ENCODE results near the gene TMEM63B.

DNA sequence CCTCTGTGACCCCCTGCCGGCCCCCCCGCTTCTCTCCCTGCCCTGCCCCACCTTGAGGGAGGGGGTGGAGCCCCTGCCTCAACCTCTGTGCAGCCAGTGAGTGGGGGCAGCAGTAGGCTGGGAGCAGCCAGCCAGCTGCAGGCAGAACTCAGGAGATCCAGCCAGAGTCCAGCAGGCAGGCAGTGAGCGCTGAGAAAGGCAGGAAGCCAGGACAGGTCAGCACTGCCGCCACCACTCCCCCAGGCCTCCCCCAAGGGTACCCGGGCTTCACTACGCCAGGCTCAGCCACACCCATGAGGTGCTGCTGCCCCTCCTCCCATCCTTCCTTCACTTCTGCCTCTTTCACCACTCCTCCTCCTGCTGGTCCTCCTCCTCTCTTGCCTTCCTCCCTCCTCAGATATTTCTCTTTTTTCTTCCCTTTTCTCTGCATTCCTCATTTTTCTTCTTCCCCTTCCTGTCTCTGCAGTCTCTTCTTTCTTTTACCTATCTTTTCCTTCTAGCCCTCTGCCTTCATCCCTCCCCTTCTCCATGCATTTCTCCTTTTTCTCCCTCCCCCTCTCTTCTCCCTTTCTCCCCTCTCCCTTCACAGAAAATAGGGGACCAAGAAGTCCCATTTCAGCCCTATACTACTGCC, 11.5 kb downstream of the TMEM63B start:
- TF ChIP-seq ESRRA (IDR thresholded peaks at IDR 0.05; ENCODE audit: borderline replicate concordance, low read length): no peak
- TF ChIP-seq, protein P1, sequence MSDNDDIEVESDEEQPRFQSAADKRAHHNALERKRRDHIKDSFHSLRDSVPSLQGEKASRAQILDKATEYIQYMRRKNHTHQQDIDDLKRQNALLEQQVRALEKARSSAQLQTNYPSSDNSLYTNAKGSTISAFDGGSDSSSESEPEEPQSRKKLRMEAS (IDR thresholded peaks at IDR 0.05): no peak
- TF ChIP-seq, protein P2, sequence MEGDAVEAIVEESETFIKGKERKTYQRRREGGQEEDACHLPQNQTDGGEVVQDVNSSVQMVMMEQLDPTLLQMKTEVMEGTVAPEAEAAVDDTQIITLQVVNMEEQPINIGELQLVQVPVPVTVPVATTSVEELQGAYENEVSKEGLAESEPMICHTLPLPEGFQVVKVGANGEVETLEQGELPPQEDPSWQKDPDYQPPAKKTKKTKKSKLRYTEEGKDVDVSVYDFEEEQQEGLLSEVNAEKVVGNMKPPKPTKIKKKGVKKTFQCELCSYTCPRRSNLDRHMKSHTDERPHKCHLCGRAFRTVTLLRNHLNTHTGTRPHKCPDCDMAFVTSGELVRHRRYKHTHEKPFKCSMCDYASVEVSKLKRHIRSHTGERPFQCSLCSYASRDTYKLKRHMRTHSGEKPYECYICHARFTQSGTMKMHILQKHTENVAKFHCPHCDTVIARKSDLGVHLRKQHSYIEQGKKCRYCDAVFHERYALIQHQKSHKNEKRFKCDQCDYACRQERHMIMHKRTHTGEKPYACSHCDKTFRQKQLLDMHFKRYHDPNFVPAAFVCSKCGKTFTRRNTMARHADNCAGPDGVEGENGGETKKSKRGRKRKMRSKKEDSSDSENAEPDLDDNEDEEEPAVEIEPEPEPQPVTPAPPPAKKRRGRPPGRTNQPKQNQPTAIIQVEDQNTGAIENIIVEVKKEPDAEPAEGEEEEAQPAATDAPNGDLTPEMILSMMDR (IDR thresholded peaks at IDR 0.05): no peak
